Kidney (tissue), 14 donors: ENCODE data around the gene CD200R1L. TPM values are rescaled to one million over a fixed set of nuclear protein-coding genes. Genes with fewer than 3 reads are reported as not detected.

Source experiments
- DNase-seq, 5 donors: peaks; one replicate each; pipeline ENCODE4 v3.0.0-alpha.2; 2013 to 2020
- FAIRE-seq: peaks from 2 replicates; lab custom pipeline; 2012; peaks lifted over from hg19 to GRCh38; lab: Jason Lieb, UNC
- H3K27ac ChIP-seq, 2 donors: one replicate each; pipeline ENCODE4 v1.7.0; 2013; ENCODE audit warnings: low read depth in 2 of 2, low read length in 2 of 2, inconsistent platforms in 1 of 2
- H3K27me3 ChIP-seq: one replicate; pipeline ENCODE4 v1.7.1; 2013; ENCODE audit warnings: low read length, inconsistent platforms; ENCODE audit not compliant: control insufficient read depth, insufficient read depth
- H3K36me3 ChIP-seq, 3 donors: one replicate each; pipeline versions ENCODE4 v1.7.0 to v1.7.1; 2013; ENCODE audit warnings: low read length in 3 of 3, control low read depth in 1 of 3, inconsistent platforms in 1 of 3; ENCODE audit not compliant: insufficient read depth in 3 of 3, control insufficient read depth in 2 of 3
- H3K4me1 ChIP-seq, 3 donors: one replicate each; pipeline versions ENCODE4 v1.7.0 to v1.7.1; 2013; ENCODE audit warnings: low read length in 3 of 3, inconsistent platforms in 1 of 3, low read depth in 1 of 3; ENCODE audit not compliant: control insufficient read depth in 2 of 3, insufficient read depth in 2 of 3
- H3K4me3 ChIP-seq, 3 donors: one replicate each; pipeline versions ENCODE4 v1.7.0 to v1.8.1; 2013; ENCODE audit warnings: low read length in 3 of 3, control low read depth in 1 of 3, inconsistent platforms in 1 of 3
- H3K9ac ChIP-seq, 3 donors: one replicate each; pipeline versions ENCODE4 v1.7.0 to v1.7.1; 2013; ENCODE audit warnings: low read length in 3 of 3, control low read depth in 1 of 3, inconsistent platforms in 1 of 3
- H3K9me3 ChIP-seq, 3 donors: one replicate each; pipeline versions ENCODE4 v1.7.0 to v1.7.1; 2013; ENCODE audit warnings: low read length in 3 of 3, control low read depth in 1 of 3, inconsistent platforms in 1 of 3; ENCODE audit not compliant: control insufficient read depth in 2 of 3, insufficient read depth in 1 of 3
- CTCF ChIP-seq: IDR thresholded peaks from 3 replicates; pipeline ENCODE4 v1.5.1; 2012; ENCODE audit warnings: mild to moderate bottlenecking, moderate library complexity, borderline replicate concordance; ENCODE audit not compliant: insufficient read depth; ENCODE audit errors: extremely low read depth
- intact Hi-C: fragments of 100-400 bp; cut with DNase I; formaldehyde crosslinking; loops from one replicate; pipeline ENCODE4 v1.11.1; 2022
- polyA plus RNA-seq: library from polyadenylated mRNA; stranded (reverse); fragments of 350-450 nt; fragmentation: Illumina TruSeq; extraction: RNeasy Lipid Tissue Mini Kit (QIAGEN cat#74804); gene quantifications from one replicate; pipeline ENCODE4 v1.2.3, GENCODE V29; 2014; ENCODE audit warnings: low read depth, low replicate concordance; ENCODE audit not compliant: insufficient read depth
- total RNA-seq: library from RNA; stranded (reverse); fragmentation: NEBNext Ultra II Directional; extraction: Animal tissue kit (Norgen Biotek cat#: 25700); gene quantifications from one replicate; pipeline ENCODE4 v1.2.1, GENCODE V29; 2021
- donor health status: control.
- donor health status: control.
- donor health status: control.
- donor health status: control.
- donor health status: control.
- donor health status: DM: yes; HTN: yes; CAD: no.
- donor health status: Normal renal cell carcinoma (clear cell type).

Gene CD200R1L
- total and polyA plus RNA-seq, 2 donors from 2014 or later: not detected

- no peaks in the 10 kb centered on the region for H3K27me3 ChIP-seq
- intact Hi-C loops: no loop called here
- H3K9me3 ChIP-seq: no peaks in the 10 kb centered on the region
- no peaks in the 10 kb centered on the region for H3K36me3 ChIP-seq
- TF ChIP-seq CTCF: no peak
- DNase-seq: no peak
- no peaks in the 10 kb centered on the region for H3K4me1 ChIP-seq
- no peak overlapping the region for H3K4me3 ChIP-seq
- no peak for FAIRE-seq
- no peak overlapping the region for H3K9ac ChIP-seq
- no peak overlapping the region for H3K27ac ChIP-seq
Measured at GRCh38 chr3:112785321-112786001, 61.2 kb downstream of the CD200R1L start.

- Histone ChIP-seq H3K27me3 (no peaks in the 10 kb centered on the region), H3K4me3 (no peak overlapping the region), H3K9ac (no peak overlapping the region), H3K4me1 (no peaks in the 10 kb centered on the region), H3K27ac (no peak overlapping the region), H3K36me3 (no peaks in the 10 kb centered on the region), H3K9me3 (no peaks in the 10 kb centered on the region)
- TF ChIP-seq CTCF: no peak
- intact Hi-C loops: no loop called here
- no peak for FAIRE-seq
- DNase-seq: no peak
Measured at GRCh38 chr3:112782491-112782890, 64.2 kb downstream of the CD200R1L start.

GRCh38 chr3:112781599-112781998 is 65.1 kb downstream of the CD200R1L start:
- Histone ChIP-seq H3K4me3 (no peak overlapping the region), H3K36me3 (no peaks in the 10 kb centered on the region), H3K9me3 (no peaks in the 10 kb centered on the region), H3K4me1 (no peaks in the 10 kb centered on the region), H3K27ac (no peak overlapping the region), H3K9ac (no peak overlapping the region), H3K27me3 (no peaks in the 10 kb centered on the region)
- DNase-seq (no peak), FAIRE-seq (no peak)
- intact Hi-C loops: no loop called here
- no peak for TF ChIP-seq CTCF
